HG03103 (cell line): ENCODE results near the gene BPIFB4.

Experiments used
- ATAC-seq: cut with Tn5 transposase; IDR thresholded peaks from one replicate; pipeline ENCODE4 v1.9.1; 2021; ENCODE audit warnings: low read depth; ENCODE audit not compliant: unreplicated experiment

The BPIFB4 gene

DNA sequence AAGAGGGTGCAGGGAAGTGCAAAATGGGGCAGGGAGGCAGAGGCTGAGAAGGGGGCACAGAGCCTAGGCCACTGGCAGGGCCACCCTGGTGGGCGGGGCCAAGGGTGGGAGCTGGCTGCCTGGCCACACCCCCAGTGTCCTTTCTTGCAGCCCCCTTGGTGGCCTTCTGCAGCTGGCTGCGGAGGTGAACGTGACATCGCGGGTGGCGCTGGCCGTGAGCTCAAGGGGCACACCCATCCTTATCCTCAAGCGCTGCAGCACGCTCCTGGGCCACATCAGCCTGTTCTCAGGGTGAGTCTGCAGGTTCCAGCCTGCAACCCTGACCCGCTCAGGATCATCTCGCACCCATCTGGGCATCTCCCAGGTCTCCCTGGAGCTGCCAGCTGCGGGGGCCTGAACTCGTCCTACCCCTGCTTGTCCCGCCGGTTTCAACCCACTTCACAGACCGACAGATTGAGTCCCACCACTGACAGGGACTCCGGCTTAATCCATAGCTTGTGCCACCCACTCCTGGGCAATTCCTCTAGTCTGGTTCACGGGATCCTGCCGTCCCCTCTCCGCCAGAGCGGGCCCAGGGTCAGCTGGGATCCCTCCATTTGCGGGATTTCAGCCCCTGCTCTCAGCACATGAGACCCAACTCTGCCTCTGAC is 19.6 kb upstream of the BPIFB4 start:
- no peak for ATAC-seq

- ATAC-seq, result no peak
Measured at GRCh38 chr20:33061658-33062028, 17.8 kb upstream of the BPIFB4 start.

DNA sequence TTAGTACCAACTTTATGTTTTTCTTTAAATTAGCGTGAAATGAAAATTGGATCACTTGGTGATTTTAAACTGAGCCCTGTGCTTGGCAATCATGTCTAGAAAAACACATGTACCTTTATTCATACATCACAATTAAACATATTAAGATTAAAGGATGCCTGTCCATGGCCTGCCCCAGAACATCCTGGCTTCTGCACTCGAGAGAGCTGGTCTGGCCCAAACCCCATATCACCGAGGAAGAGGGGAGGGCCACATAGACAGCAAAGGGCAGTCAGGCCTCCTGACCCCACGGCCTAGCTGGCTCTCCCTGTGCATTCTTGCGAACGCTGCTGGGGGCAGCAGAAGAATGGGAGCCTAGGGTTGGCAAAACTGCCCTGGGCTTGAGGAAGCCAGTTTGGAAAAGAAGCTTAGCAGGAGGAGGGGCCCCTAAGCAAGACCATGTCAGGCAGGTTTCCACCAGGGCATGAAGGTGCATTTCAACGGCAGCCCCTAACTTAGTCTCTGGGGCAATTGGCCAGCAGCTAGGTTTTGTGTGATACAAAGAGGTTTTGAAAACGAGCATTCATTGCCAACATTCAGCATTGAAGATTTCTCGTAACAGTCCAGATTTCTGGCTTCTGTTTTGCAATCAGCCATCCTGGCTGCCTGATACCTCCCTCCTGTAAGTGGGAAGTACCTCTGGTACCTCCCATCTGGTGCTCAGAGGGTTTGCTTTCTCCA is 17.2 kb upstream of the BPIFB4 start:
- ATAC-seq, result no peak

GRCh38 chr20:33062825-33063149 is 16.7 kb upstream of the BPIFB4 start:
- no peak for ATAC-seq

DNA sequence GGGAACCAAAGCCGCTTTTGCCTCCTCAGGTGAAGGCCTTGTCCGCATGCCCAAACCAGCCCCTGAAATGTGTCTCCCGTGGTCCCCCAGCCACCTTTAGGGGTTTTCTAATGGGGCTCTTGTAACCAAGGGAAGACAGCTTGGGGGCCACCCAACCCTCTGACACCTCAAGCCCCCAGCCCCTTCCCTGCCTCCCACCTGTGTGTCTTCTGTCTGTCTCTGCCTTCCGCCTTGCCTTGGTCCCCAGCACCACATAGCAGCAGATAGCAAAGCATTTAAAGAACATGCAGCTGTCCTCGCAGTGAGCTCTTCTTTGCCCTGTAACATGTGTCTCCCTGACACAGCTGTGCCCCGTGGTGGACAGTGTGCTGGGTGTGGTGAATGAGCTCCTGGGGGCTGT is 16.2 kb upstream of the BPIFB4 start:
- no peak for ATAC-seq

DNA sequence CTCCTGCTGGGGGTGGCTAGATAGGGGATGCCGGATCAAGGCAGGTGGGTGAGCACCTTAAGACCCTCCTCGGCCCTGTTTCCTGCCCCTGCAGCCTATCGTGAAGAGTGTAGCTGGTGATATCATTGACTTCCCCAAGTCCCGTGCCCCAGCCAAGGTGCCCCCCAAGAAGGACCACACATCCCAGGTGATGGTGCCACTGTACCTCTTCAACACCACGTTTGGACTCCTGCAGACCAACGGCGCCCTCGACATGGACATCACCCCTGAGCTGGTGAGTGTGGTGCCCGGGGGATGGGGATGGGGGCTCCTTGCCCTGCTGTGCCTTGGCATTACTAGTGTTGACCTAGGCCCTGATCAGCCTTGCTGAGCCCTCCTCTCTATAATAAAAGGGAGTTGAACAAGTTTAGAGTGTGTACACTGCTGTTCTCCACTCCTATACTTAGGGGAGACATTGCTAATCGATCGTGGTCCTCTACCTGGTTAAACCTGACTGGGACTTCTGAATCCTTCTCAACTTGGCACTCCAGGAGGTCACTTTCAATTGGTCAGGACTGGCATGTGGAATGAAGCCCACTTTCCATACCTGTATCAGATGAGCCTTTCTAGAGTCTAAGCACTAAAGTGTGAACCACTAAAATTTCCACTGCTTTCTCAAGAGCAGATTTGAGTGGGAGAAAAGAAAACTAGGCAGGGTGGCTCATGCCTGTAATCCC is 14.7 kb upstream of the BPIFB4 start:
- no peak for ATAC-seq

GRCh38 chr20:33065785-33066184 is 13.7 kb upstream of the BPIFB4 start:
- no peak for ATAC-seq

DNA sequence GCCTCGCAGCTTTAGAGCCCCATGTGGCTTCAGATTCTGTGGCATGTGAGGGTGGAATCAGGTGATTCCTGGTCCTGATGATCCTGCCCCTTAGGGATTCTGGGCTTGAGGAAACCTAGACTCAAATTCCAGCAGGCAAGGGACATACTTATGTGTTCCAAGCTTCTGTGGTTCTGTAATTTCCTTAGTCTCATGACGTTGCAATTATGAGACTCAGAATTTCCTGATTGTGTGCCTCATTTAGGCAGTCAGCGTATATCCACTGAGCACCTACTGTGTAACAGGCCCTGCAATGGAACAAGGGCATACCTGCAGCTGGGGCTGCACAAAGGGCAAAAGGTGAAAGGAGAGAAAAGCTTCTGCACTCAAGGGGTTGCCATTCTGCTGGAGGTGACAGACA is 11.6 kb upstream of the BPIFB4 start:
- ATAC-seq, result no peak

DNA sequence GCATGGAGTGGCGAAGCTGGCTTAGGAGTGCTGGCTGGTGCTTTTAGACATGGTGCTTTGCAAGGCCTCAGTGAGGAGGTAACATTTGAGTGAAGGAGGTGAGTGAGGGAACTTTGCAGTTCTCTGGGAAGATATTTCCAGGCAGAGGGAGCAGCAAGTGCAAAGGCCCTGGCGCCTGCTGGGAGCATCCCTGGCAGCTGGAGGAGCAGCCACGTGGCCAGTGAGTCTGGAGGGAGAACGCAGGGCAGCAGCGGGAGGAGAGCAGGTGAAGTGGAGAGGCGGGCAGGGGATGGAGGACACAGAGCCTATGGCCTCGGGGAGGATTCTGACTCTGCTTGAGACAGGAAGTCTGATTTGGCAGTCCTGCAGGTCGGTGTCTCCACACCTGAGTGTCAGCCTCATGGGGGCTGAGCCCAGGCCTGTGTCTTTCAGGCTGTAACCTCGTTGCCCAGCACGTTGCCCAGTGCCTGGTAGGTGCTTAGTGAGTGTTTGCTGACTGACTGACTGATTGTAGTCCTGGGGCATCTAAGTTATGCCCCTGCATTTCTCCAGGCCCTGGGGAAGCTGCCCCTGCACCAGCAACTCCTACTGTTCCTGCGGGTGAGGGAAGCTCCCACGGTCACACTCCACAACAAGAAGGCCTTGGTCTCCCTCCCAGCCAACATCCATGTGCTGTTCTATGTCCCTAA is 11.0 kb upstream of the BPIFB4 start:
- no peak for ATAC-seq

GRCh38 chr20:33069673-33070072 is 9.8 kb upstream of the BPIFB4 start:
- ATAC-seq, result no peak

DNA sequence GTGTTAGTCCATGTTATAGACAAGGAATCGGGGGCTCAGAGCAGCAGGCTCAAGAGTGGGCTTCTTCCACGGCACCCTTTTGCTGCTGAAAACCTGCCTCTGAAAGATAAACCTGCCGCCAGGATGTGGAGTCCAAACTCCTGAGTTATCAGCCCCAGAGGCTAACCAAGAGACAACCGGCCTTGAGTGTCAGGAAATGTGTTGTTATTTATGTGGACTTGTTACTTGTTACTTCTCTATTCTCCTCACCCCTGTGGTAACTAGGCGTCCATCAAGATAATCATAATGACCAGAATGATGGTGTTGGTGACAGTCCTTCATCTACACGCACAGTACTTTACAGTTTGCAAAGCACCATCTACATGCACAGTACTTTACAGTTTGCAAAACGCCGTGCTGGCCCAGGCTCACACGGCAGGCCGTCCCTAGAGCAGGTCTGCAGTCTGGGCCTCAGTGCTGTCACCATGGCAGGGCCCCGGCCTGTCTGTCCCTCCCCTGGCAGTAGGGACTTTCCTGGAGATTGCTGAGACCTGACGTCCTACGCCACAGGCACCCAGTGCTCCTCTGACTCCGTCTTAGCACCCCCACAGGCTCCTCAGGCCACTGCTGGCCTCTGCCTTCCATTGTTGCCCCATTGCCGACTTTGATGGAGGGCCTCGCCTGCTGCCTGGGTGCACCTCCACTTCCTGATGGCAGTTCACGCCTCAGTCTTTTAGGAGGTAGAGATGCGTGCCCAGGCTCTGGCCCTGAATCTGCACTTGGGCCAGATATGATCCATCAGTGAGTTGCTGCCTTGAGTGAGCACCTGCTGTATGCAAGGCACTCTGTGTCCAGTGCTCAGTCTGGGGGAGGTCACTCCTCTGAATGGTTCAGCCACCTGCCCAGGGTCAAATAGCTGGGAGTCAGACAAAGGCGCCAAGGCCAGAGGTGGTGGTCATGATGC is 9.1 kb upstream of the BPIFB4 start:
- ATAC-seq, result no peak

DNA sequence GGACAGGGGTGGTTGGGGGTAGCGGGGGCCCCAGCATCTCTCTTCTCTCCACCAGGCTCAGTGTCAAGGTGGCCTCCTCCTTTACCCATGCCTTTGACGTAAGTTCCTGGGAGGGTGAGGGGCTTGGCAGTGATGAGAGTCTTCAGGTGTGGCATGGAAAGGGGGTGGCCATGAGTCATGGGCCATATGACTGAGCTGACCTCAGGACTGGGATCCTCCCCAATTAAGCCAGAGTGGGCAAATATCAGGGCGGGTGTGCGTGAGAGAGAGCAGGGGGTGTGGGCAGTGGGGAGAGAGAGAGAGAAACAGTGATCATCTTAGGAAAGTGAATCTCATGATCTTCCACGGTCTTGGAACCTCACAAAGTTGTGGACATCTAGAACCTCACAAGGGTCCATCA is 8.2 kb upstream of the BPIFB4 start:
- no peak for ATAC-seq

DNA sequence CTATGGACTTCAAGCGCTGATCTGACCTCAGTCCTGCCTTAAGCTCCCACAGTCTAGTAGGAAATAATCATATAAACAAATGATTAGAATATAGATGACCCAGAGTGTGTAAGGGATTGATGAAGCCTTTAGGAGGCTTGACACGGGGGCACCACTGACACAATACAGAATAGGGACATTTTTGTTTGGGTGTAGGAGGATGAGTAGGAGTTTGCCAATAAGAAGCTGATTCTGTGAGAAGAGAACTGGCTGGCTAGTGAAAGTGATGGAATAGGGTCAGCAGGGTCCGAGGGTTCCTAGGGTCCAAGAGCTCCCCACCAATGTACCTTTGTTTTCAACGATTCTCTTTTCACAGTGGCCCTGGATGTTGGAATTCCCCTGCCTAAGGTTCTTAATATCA is 7.1 kb upstream of the BPIFB4 start:
- ATAC-seq, result no peak

GRCh38 chr20:33072813-33073212 is 6.6 kb upstream of the BPIFB4 start:
- no peak for ATAC-seq

- no peak for ATAC-seq
Measured at GRCh38 chr20:33074675-33075074, 4.8 kb upstream of the BPIFB4 start.

DNA sequence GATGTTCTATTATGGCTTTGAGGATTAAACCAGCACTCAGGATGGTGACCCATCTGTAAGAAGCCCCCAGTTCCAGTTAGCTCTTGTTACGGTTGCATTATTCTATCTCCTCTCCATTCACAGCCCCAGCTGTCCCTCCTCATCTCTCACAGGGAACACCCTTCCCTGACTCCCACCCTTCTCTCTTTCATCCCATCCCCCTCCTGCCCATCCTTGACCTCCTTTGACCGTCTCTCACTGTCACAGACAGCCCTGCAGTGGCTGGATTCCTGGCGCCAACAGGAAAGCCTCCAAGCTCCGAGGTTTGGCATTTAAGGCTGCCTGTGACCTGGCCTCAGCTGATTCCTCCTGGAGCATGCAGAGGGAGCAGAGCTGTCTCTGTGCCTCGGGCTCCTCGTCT is 4.2 kb upstream of the BPIFB4 start:
- no peak for ATAC-seq

DNA sequence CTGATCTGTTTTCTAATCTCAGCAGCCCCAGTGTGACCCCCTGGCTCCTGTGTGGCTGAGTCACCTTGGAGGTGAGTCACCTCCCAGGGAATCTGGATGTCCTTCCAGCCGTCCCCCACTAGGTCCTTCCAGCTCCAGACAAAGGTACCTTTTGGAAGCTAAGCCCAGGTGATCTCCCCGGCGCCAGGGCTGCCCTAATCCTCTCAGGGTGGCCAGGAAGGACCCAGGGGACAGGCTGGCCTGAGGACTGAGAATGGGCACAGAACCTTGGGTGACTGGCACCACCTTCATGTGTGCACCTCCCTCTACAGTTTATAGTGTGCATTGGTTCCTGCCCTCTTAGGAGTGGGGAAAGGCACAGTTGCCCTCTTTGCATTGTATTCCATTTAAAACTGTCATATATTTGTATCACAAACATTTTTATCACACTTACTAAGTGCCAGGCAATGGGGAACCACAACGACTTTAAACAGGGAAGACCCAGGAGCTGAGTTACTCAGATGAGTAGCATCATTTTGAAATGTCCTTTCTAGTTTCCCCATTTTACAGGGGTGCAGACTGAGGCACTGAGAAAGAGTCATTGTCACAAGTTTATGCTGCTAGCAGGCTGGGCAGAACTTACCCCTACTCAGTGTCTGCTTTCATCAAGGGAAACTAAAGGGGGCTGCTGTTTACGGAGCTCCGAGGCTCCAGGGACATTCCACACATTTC is 2.6 kb upstream of the BPIFB4 start:
- no peak for ATAC-seq

- ATAC-seq, result no peak
Measured at GRCh38 chr20:33081411-33082154, 2.1 kb downstream of the BPIFB4 start.

GRCh38 chr20:33082546-33082945 is 3.1 kb downstream of the BPIFB4 start:
- ATAC-seq, result no peak
